SK-N-SH (cell line): ENCODE data around the gene NSUN2. TPM values are rescaled to one million over a fixed set of nuclear protein-coding genes. Genes with fewer than 3 reads are reported as not detected.

ENCODE experiments used
- CTCF ChIA-PET: fragments of 300-600, 350-600 bp; formaldehyde crosslinking; extraction: SDS; loops from one replicate; lab custom pipeline; 2021; lab: Yijun Ruan, JAX
- POLR2A ChIA-PET: fragments of 350-600 bp; sonication (Branson Sonifier 250); formaldehyde crosslinking; extraction: SDS; loops from one replicate; lab custom pipeline; 2020; ENCODE audit warnings: antibody characterized with exemption, inconsistent platforms; lab: Yijun Ruan, JAX
- DNase-seq: peaks from one replicate; pipeline ENCODE4 v3.0.0; 2012
- H2AFZ ChIP-seq: fragments of 200-600 bp; sonication (generic); 2 replicates; pipeline ENCODE4 v1.8.1; 2016; ENCODE audit warnings: antibody characterized with exemption, mild to moderate bottlenecking, low read depth
- H3F3A ChIP-seq: fragments of 200-600 bp; sonication (generic); replicated peaks from 2 replicates; pipeline ENCODE3; 2016; ENCODE audit warnings: antibody characterized with exemption, mild to moderate bottlenecking; ENCODE audit not compliant: insufficient read depth
- H3K27ac ChIP-seq, 2 experiments: fragments of 200-500 bp in 1 of 2; fragments of 200-600 bp in 1 of 2; sonication (Bioruptor generic) in 1 of 2; sonication (generic), shearing (Covaris generic) in 1 of 2; 2 replicates each; pipeline versions ENCODE4 v1.5.1 to v1.6.1; 2014 to 2016; ENCODE audit warnings: low read depth in 2 of 2, inconsistent platforms in 1 of 2, low read length in 1 of 2, mild to moderate bottlenecking in 1 of 2, mixed read lengths in 1 of 2
- H3K27me3 ChIP-seq: fragments of 200-600 bp; sonication (generic), shearing (Covaris generic); 2 replicates; pipeline ENCODE4 v1.6.1; 2016; ENCODE audit warnings: mixed run types; ENCODE audit not compliant: insufficient read depth
- H3K36me3 ChIP-seq, 2 experiments: fragments of 200-500 bp in 1 of 2; fragments of 200-600 bp in 1 of 2; sonication (Bioruptor generic) in 1 of 2; sonication (generic) in 1 of 2; replicated peaks in 1 of 2; 2 replicates each; pipeline versions ENCODE3 to v1.5.1; 2014 to 2016; ENCODE audit warnings: low read length in 1 of 2, mild to moderate bottlenecking in 1 of 2; ENCODE audit not compliant: insufficient read depth in 2 of 2, control insufficient read depth in 1 of 2
- H3K4me1 ChIP-seq, 2 experiments: fragments of 200-500 bp in 1 of 2; fragments of 200-600 bp in 1 of 2; sonication (Bioruptor generic) in 1 of 2; sonication (generic), shearing (Covaris generic) in 1 of 2; 2 replicates each; pipeline versions ENCODE4 v1.5.1 to v1.6.1; 2014 to 2016; ENCODE audit warnings: low read depth in 1 of 2, low read length in 1 of 2, mixed run types in 1 of 2; ENCODE audit not compliant: insufficient read depth in 2 of 2, control insufficient read depth in 1 of 2
- H3K4me2 ChIP-seq: fragments of 200-600 bp; sonication (generic), shearing (Covaris generic); 2 replicates; pipeline ENCODE4 v1.6.1; 2017; ENCODE audit warnings: mixed run types
- H3K4me3 ChIP-seq, 2 experiments: fragments of 200-500 bp in 1 of 2; fragments of 200-600 bp in 1 of 2; sonication (Bioruptor generic) in 1 of 2; sonication (generic), shearing (Covaris generic) in 1 of 2; 2 replicates each; pipeline versions ENCODE4 v1.5.1 to v1.8.1; 2014 to 2016; ENCODE audit warnings: low read depth in 2 of 2, inconsistent platforms in 1 of 2, low read length in 1 of 2, mild to moderate bottlenecking in 1 of 2, mixed read lengths in 1 of 2, moderate library complexity in 1 of 2
- H3K79me2 ChIP-seq: fragments of 200-600 bp; sonication (generic); 2 replicates; pipeline ENCODE4 v1.8.1; 2017; ENCODE audit warnings: mild to moderate bottlenecking; ENCODE audit not compliant: insufficient read depth
- H3K9ac ChIP-seq: fragments of 200-600 bp; sonication (generic); 2 replicates; pipeline ENCODE4 v1.6.1; 2017; ENCODE audit warnings: mixed run types
- H3K9me2 ChIP-seq: fragments of 200-600 bp; sonication (generic); 2 replicates; pipeline ENCODE4 v1.6.1; 2017; ENCODE audit warnings: mixed run types
- H3K9me3 ChIP-seq: fragments of 200-600 bp; sonication (generic); 2 replicates; pipeline ENCODE4 v1.6.1; 2017; ENCODE audit warnings: mixed run types, mild to moderate bottlenecking, moderate library complexity
- H4K20me1 ChIP-seq: fragments of 200-600 bp; sonication (generic); 2 replicates; pipeline ENCODE4 v1.6.1; 2017; ENCODE audit warnings: mild to moderate bottlenecking, mixed run types; ENCODE audit not compliant: insufficient read depth
- ELF1 ChIP-seq: IDR thresholded peaks from 2 replicates; pipeline ENCODE4 v1.4.0; 2012
- EP300 ChIP-seq, 2 experiments: IDR thresholded peaks; 2 replicates each; pipeline versions ENCODE4 v1.4.0 to v1.6.1; 2012; ENCODE audit warnings: borderline replicate concordance in 1 of 2, low read depth in 1 of 2, low read length in 1 of 2
- EZH2phosphoT487 ChIP-seq: fragments of 200-600 bp; sonication (generic); IDR thresholded peaks from 2 replicates; pipeline ENCODE4 v1.6.1; 2017; ENCODE audit warnings: low read depth, mixed run types, mild to moderate bottlenecking, antibody characterized with exemption, moderate library complexity, borderline replicate concordance
- FOXJ3 ChIP-seq: sonication (generic); formaldehyde crosslinking; IDR thresholded peaks from 2 replicates; pipeline ENCODE4 v1.5.1; 2020; ENCODE audit warnings: mild to moderate bottlenecking, missing genetic modification reagents
- JUND ChIP-seq: IDR thresholded peaks from 2 replicates; pipeline ENCODE4 v1.4.0; 2012
- MEF2A ChIP-seq: IDR thresholded peaks from 2 replicates; pipeline ENCODE4 v1.4.0; 2012; ENCODE audit warnings: low read depth, borderline replicate concordance
- NFIC ChIP-seq: IDR thresholded peaks from 2 replicates; pipeline ENCODE4 v1.4.0; 2012; ENCODE audit warnings: borderline replicate concordance
- NRF1 ChIP-seq: IDR thresholded peaks from 2 replicates; pipeline ENCODE4 v1.6.1; 2012; ENCODE audit warnings: low read depth, mild to moderate bottlenecking, low read length
- POLR2AphosphoS5 ChIP-seq: IDR thresholded peaks from 2 replicates; pipeline ENCODE4 v1.6.1; 2012; ENCODE audit warnings: low read depth, low read length
- RAD21 ChIP-seq: IDR thresholded peaks from 2 replicates; pipeline ENCODE4 v1.6.1; 2012; ENCODE audit warnings: mild to moderate bottlenecking, low read length
- RCOR1 ChIP-seq: fragments of 150-350 bp; IDR thresholded peaks from 2 replicates; pipeline ENCODE4 v1.6.1; 2017; ENCODE audit warnings: antibody characterized with exemption, low read length
- RFX5 ChIP-seq: IDR thresholded peaks from 2 replicates; pipeline ENCODE4 v1.6.1; 2012; ENCODE audit warnings: mild to moderate bottlenecking, improper control_type of control experiment, low read length
- RXRA ChIP-seq: IDR thresholded peaks from 2 replicates; pipeline ENCODE4 v1.4.0; 2012; ENCODE audit warnings: low read depth, mild to moderate bottlenecking, borderline replicate concordance
- TAF1 ChIP-seq: IDR thresholded peaks from 2 replicates; pipeline ENCODE4 v1.6.1; 2012; ENCODE audit warnings: low read depth, mild to moderate bottlenecking, low read length, moderate library complexity, borderline replicate concordance
- USF1 ChIP-seq: IDR thresholded peaks from 2 replicates; pipeline ENCODE4 v1.4.0; 2012; ENCODE audit warnings: low read depth, borderline replicate concordance
- USF2 ChIP-seq: fragments of 150-350 bp; IDR thresholded peaks from 2 replicates; pipeline ENCODE4 v1.6.1; 2017; ENCODE audit warnings: antibody characterized with exemption, low read length, low read depth, borderline replicate concordance
- YY1 ChIP-seq: IDR thresholded peaks from 2 replicates; pipeline ENCODE4 v1.4.0; 2012; ENCODE audit warnings: low read depth, mild to moderate bottlenecking
- WGBS: methylation state at CpG from one replicate; pipeline ENCODE4 v1.1.6; 2017; ENCODE audit warnings: low lambda C conversion rate; 5-methylcytosine and 5-hydroxymethylcytosine counted together
- polyA plus RNA-seq, 3 experiments: library from polyadenylated mRNA; depleted of rRNA; stranded (reverse); fragments of >200 nt; gene quantifications; 2 replicates each; pipeline ENCODE4 v1.2.3, GENCODE V29; 2012
- TF ChIP-seq, protein P1 (sequence below): IDR thresholded peaks from 2 replicates; pipeline ENCODE4; 2012

Gene NSUN2
- polyA plus RNA-seq, 1 of the 3 experiments (the other 2 are of a cell fraction): 78.9 TPM

DNA sequence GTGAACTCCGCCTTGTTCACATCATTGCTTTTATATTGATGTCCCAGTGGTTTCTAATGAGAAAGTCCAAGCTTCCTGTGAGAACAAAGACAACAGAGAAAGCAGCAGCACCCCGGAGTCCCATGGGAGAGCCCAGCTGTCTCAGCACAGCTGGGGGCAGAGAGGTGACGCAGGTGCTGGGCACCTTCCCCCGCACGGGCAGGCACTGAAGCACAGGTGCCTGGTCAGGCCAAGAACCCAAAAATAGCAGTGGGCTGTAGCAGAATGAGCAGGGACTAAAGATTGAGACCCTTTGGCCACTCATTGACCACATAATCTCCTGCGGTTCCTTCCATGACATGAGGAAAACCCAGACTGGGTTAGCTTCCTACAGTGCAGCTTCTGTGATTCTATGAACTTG, 19.2 kb upstream of the NSUN2 start:
- peaks cover 48% of the 10 kb centered on the region for H3K79me2 ChIP-seq
- 76% methylated on average over 5 of the region's 6 CpGs for WGBS

GRCh38 chr5:6649681-6650080, 16.8 kb upstream of the NSUN2 start:
- Histone ChIP-seq H3K27me3 (no peaks in the 10 kb centered on the region), H3K9me2 (no peaks in the 10 kb centered on the region), H3K27ac (no peak overlapping the region), H2AFZ (no peak overlapping the region), H4K20me1 (no peaks in the 10 kb centered on the region), H3F3A (no peaks in the 10 kb centered on the region), H3K4me2 (no peak overlapping the region), H3K9me3 (peaks cover 6% of the 10 kb centered on the region), H3K36me3 (peaks cover 10 to 20% of the 10 kb centered on the region in 2 experiments), H3K79me2 (peaks cover 69% of the 10 kb centered on the region), H3K4me3 (no peak overlapping the region), H3K9ac (no peak overlapping the region), H3K4me1 (no peaks in the 10 kb centered on the region)
- TF ChIP-seq NFIC (no peak), EP300 (IDR thresholded peaks at IDR 0.05; ENCODE audit: borderline replicate concordance in 1 of 2, low read depth in 1 of 2, low read length in 1 of 2) (no peak)
- ChIA-PET CTCF (no interaction called here), POLR2A (no interaction called here)
- DNase-seq: no peak
- WGBS: over 99% methylated on average over 9 of the region's 9 CpGs

More for the DNA sequence above, 19.2 kb upstream of the NSUN2 start:
- H3K4me2 ChIP-seq: no peak overlapping the region
- H3K4me3 ChIP-seq: no peak overlapping the region
- no peaks in the 10 kb centered on the region for H3F3A ChIP-seq
- no peak for TF ChIP-seq EZH2phosphoT487
- no peak for TF ChIP-seq RCOR1
- peaks cover 6% of the 10 kb centered on the region for H3K9me3 ChIP-seq
- DNase-seq: no peak
- H2AFZ ChIP-seq: no peak overlapping the region
- ChIA-PET POLR2A (no interaction called here), CTCF (no interaction called here)
- H3K36me3 ChIP-seq: peaks cover 21 to 36% of the 10 kb centered on the region in 2 experiments
- no peak overlapping the region for H3K27ac ChIP-seq
- no peak overlapping the region for H3K9ac ChIP-seq
- no peaks in the 10 kb centered on the region for H3K4me1 ChIP-seq
- H3K27me3 ChIP-seq: no peaks in the 10 kb centered on the region
- no peaks in the 10 kb centered on the region for H3K9me2 ChIP-seq
- no peaks in the 10 kb centered on the region for H4K20me1 ChIP-seq

DNA sequence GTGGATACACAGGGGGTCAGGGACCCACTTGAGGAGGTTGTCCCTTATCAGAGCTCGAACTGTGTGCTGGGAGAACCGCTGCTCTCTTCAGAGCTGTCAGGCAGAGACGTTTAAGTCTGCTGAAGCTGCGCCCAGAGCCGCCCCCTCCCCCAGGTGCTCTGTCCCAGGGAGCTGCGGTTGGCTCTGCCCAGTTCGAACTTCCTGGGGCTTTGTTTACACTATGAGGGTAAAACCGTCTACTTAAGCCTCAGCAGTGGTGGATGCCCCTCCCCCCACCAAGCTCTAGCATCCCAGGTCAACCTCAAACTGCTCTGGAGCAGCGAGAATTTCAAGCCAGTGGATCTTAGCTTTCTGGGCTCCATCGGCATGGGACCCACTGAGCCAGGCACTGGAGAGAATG, 16.3 kb upstream of the NSUN2 start:
- Histone ChIP-seq H3F3A (no peaks in the 10 kb centered on the region), H3K4me3 (no peak overlapping the region), H3K4me2 (no peak overlapping the region), H4K20me1 (no peaks in the 10 kb centered on the region), H3K27ac (no peak overlapping the region), H3K9me3 (peaks cover 6% of the 10 kb centered on the region), H3K9ac (no peak overlapping the region), H3K79me2 (peaks cover 73% of the 10 kb centered on the region), H3K27me3 (no peaks in the 10 kb centered on the region), H2AFZ (no peak overlapping the region), H3K36me3 (peaks cover 14 to 18% of the 10 kb centered on the region in 2 experiments), H3K9me2 (no peaks in the 10 kb centered on the region), H3K4me1 (no peaks in the 10 kb centered on the region)
- DNase-seq: no peak
- TF ChIP-seq MEF2A (no peak), RXRA (no peak), USF2 (no peak), ELF1 (no peak), NRF1 (no peak), TAF1 (no peak), RAD21 (no peak), POLR2AphosphoS5 (no peak), RFX5 (no peak), USF1 (no peak), RCOR1 (no peak), YY1 (no peak), FOXJ3 (CRISPR knock-in tag) (no peak), EP300 (IDR thresholded peaks at IDR 0.05; ENCODE audit: borderline replicate concordance in 1 of 2, low read depth in 1 of 2, low read length in 1 of 2) (no peak), JUND (no peak), EZH2phosphoT487 (no peak)
- TF ChIP-seq, protein P1, sequence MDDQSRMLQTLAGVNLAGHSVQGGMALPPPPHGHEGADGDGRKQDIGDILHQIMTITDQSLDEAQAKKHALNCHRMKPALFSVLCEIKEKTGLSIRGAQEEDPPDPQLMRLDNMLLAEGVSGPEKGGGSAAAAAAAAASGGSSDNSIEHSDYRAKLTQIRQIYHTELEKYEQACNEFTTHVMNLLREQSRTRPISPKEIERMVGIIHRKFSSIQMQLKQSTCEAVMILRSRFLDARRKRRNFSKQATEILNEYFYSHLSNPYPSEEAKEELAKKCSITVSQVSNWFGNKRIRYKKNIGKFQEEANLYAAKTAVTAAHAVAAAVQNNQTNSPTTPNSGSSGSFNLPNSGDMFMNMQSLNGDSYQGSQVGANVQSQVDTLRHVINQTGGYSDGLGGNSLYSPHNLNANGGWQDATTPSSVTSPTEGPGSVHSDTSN: no peak
- ChIA-PET POLR2A (no interaction called here), CTCF (no interaction called here)
- 100% methylated on average over 2 of the region's 10 CpGs for WGBS
